Neural progenitor cell (in vitro differentiated cells): ENCODE data around the gene NR1H3. TPM values are rescaled to one million over a fixed set of nuclear protein-coding genes. Genes with fewer than 3 reads are reported as not detected.

ENCODE experiments used
- DNase-seq: peaks from one replicate; pipeline ENCODE4 v3.0.0-alpha.2; 2016; ENCODE audit warnings: low spot score
- H2AFZ ChIP-seq: fragments of 200-600 bp; sonication (generic); replicated peaks from 2 replicates; pipeline ENCODE4 v1.6.1; 2016; ENCODE audit warnings: antibody characterized with exemption
- H3F3A ChIP-seq: fragments of 200-600 bp; sonication (generic); 2 replicates; pipeline ENCODE4 v1.6.1; 2016; ENCODE audit warnings: antibody characterized with exemption, low read depth
- H3K27ac ChIP-seq: fragments of 200-600 bp; sonication (generic); 2 replicates; pipeline ENCODE4 v1.5.1; 2016; ENCODE audit warnings: mild to moderate bottlenecking
- H3K27me3 ChIP-seq: fragments of 200-600 bp; sonication (generic); 2 replicates; pipeline ENCODE4 v1.6.1; 2016; ENCODE audit warnings: mild to moderate bottlenecking, moderate library complexity
- H3K36me3 ChIP-seq: fragments of 200-600 bp; sonication (generic); 2 replicates; pipeline ENCODE4 v1.5.1; 2016
- H3K4me1 ChIP-seq: fragments of 200-600 bp; sonication (generic); 2 replicates; pipeline ENCODE4 v1.6.1; 2016; ENCODE audit warnings: mixed run types
- H3K4me2 ChIP-seq: fragments of 200-600 bp; sonication (generic); 2 replicates; pipeline ENCODE4 v1.6.1; 2016
- H3K4me3 ChIP-seq: fragments of 200-600 bp; sonication (generic); 2 replicates; pipeline ENCODE4 v1.5.1; 2016
- H3K79me2 ChIP-seq: fragments of 200-600 bp; sonication (generic); 2 replicates; pipeline ENCODE4 v1.6.1; 2016; ENCODE audit warnings: low read depth
- H3K9ac ChIP-seq: fragments of 200-600 bp; sonication (generic); 2 replicates; pipeline ENCODE4 v1.6.1; 2016
- H3K9me3 ChIP-seq: fragments of 200-600 bp; sonication (generic); 2 replicates; pipeline ENCODE4 v1.5.1; 2016; ENCODE audit warnings: low read depth
- H4K20me1 ChIP-seq: fragments of 200-600 bp; sonication (generic); 2 replicates; pipeline ENCODE4 v1.6.1; 2016; ENCODE audit warnings: low read depth
- H3K27ac Mint-ChIP-seq: 3 replicates; pipeline ENCODE4 v1.8.0; 2021; ENCODE audit warnings: mixed read lengths
- H3K27me3 Mint-ChIP-seq: 2 replicates; pipeline ENCODE4 v1.8.0; 2022; ENCODE audit warnings: low read depth, mild to moderate bottlenecking, inconsistent platforms, moderate library complexity, mixed read lengths; ENCODE audit not compliant: insufficient read depth
- H3K36me3 Mint-ChIP-seq: 3 replicates; pipeline ENCODE4 v1.8.0; 2021; ENCODE audit warnings: mixed read lengths
- H3K4me1 Mint-ChIP-seq: 3 replicates; pipeline ENCODE4 v1.8.0; 2021; ENCODE audit warnings: mixed read lengths
- H3K4me3 Mint-ChIP-seq: 3 replicates; pipeline ENCODE4 v1.8.0; 2021; ENCODE audit warnings: mild to moderate bottlenecking, moderate library complexity, mixed read lengths
- H3K9me3 Mint-ChIP-seq: 3 replicates; pipeline ENCODE4 v1.8.0; 2020; ENCODE audit warnings: mixed read lengths
- CTCF ChIP-seq: fragments of 200-600 bp; sonication (generic); IDR thresholded peaks from 2 replicates; pipeline ENCODE4 v1.5.1; 2017; ENCODE audit warnings: antibody characterized with exemption, mild to moderate bottlenecking
- EZH2 ChIP-seq: fragments of 200-600 bp; sonication (generic); IDR thresholded peaks from 2 replicates; pipeline ENCODE4 v1.6.1; 2017; ENCODE audit warnings: antibody characterized with exemption, mild to moderate bottlenecking, moderate library complexity
- EZH2phosphoT487 ChIP-seq: fragments of 200-600 bp; sonication (generic); IDR thresholded peaks from 2 replicates; pipeline ENCODE4 v1.6.1; 2017; ENCODE audit warnings: antibody characterized with exemption
- total RNA-seq: library from RNA; depleted of rRNA; stranded (reverse); fragments of >200 nt; gene quantifications from 2 replicates; pipeline ENCODE4 v1.2.3, GENCODE V29; 2015; ENCODE audit warnings: low replicate concordance

Gene NR1H3
- total RNA-seq, 1 donor from 2014 or later: 7.5 TPM

- no peak for DNase-seq
- H3K27ac Mint-ChIP-seq: no peak overlapping the region
Observed at GRCh38 chr11:47235163-47235562, 22.6 kb upstream of the NR1H3 start.

GRCh38 chr11:47236482-47236881, 21.3 kb upstream of the NR1H3 start:
- H3K4me3 Mint-ChIP-seq: no peak overlapping the region
- no peak overlapping the region for H3K9ac ChIP-seq
- H3K4me1 ChIP-seq: no peaks in the 10 kb centered on the region
- TF ChIP-seq CTCF: no peak
- no peak for TF ChIP-seq EZH2
- no peak for TF ChIP-seq EZH2phosphoT487
- H3K27ac ChIP-seq: no peak overlapping the region
- no peaks in the 10 kb centered on the region for H3K27me3 ChIP-seq
- H3K36me3 Mint-ChIP-seq: peaks cover 10% of the 10 kb centered on the region
- H3K27me3 Mint-ChIP-seq: peaks cover 2% of the 10 kb centered on the region
- H3K4me2 ChIP-seq: no peak overlapping the region
- H3K27ac Mint-ChIP-seq: no peak overlapping the region
- no peaks in the 10 kb centered on the region for H3K9me3 ChIP-seq
- peaks cover 10% of the 10 kb centered on the region for H3K4me1 Mint-ChIP-seq
- H3K4me3 ChIP-seq: no peak overlapping the region
- no peak overlapping the region for H2AFZ ChIP-seq
- no peaks in the 10 kb centered on the region for H3K9me3 Mint-ChIP-seq
- DNase-seq: no peak
- no peaks in the 10 kb centered on the region for H4K20me1 ChIP-seq
- H3K36me3 ChIP-seq: no peaks in the 10 kb centered on the region
- H3K79me2 ChIP-seq: no peaks in the 10 kb centered on the region
- H3F3A ChIP-seq: no peaks in the 10 kb centered on the region

More at GRCh38 chr11:47235163-47235562, 22.6 kb upstream of the NR1H3 start:
- H3K4me3 ChIP-seq: no peak overlapping the region
- peaks cover 10% of the 10 kb centered on the region for H3K4me1 Mint-ChIP-seq
- TF ChIP-seq EZH2phosphoT487 (no peak), CTCF (no peak), EZH2 (no peak)
- no peak overlapping the region for H3K4me3 Mint-ChIP-seq
- H3K4me1 ChIP-seq: no peaks in the 10 kb centered on the region
- peaks cover 5% of the 10 kb centered on the region for H3K36me3 Mint-ChIP-seq
- H3F3A ChIP-seq: no peaks in the 10 kb centered on the region
- no peaks in the 10 kb centered on the region for H3K36me3 ChIP-seq
- H3K4me2 ChIP-seq: no peak overlapping the region
- no peak overlapping the region for H3K27ac ChIP-seq
- H3K27me3 ChIP-seq: no peaks in the 10 kb centered on the region
- H3K27me3 Mint-ChIP-seq: peaks cover 3% of the 10 kb centered on the region
- H3K9me3 ChIP-seq: no peaks in the 10 kb centered on the region
- no peaks in the 10 kb centered on the region for H3K9me3 Mint-ChIP-seq
- H3K9ac ChIP-seq: no peak overlapping the region
- H3K79me2 ChIP-seq: no peaks in the 10 kb centered on the region
- no peak overlapping the region for H2AFZ ChIP-seq
- H4K20me1 ChIP-seq: no peaks in the 10 kb centered on the region

- Histone ChIP-seq H3K4me3 (no peak overlapping the region), H3K4me2 (no peak overlapping the region), H3K27ac (no peak overlapping the region), H2AFZ (no peak overlapping the region), H3K36me3 (no peaks in the 10 kb centered on the region), H4K20me1 (no peaks in the 10 kb centered on the region), H3K9me3 (no peaks in the 10 kb centered on the region), H3F3A (no peaks in the 10 kb centered on the region), H3K9ac (no peak overlapping the region), H3K27me3 (no peaks in the 10 kb centered on the region), H3K79me2 (no peaks in the 10 kb centered on the region), H3K4me1 (no peaks in the 10 kb centered on the region)
- H3K4me1 Mint-ChIP-seq: peaks cover 10% of the 10 kb centered on the region
- no peak overlapping the region for H3K4me3 Mint-ChIP-seq
- DNase-seq: no peak
- TF ChIP-seq CTCF (no peak), EZH2 (no peak), EZH2phosphoT487 (no peak)
- H3K36me3 Mint-ChIP-seq: peaks cover 28% of the 10 kb centered on the region
- H3K9me3 Mint-ChIP-seq: no peaks in the 10 kb centered on the region
- H3K27ac Mint-ChIP-seq: peak overlapping the region; percentile 30
- H3K27me3 Mint-ChIP-seq: no peaks in the 10 kb centered on the region
Observed at GRCh38 chr11:47239852-47240251, 17.9 kb upstream of the NR1H3 start.
